Spinal cord (tissue), 10 donors: ENCODE results near the gene SGPL1. TPM values are rescaled to one million over a fixed set of nuclear protein-coding genes. Genes with fewer than 3 reads are reported as not detected.

Experiments used
- DNase-seq, 6 donors: peaks; one replicate each; pipeline versions ENCODE4 v3.0.0 to v3.0.0-alpha.2; 2013 to 2015; ENCODE audit warnings: low spot score in 6 of 6, low read depth in 4 of 6
- H3K27ac ChIP-seq: one replicate; pipeline ENCODE4 v1.5.1; 2013; ENCODE audit warnings: low read depth, low read length, control low read depth
- H3K27me3 ChIP-seq: one replicate; pipeline ENCODE4 v1.6.1; 2013; ENCODE audit warnings: low read length; ENCODE audit not compliant: control insufficient read depth, insufficient read depth
- H3K36me3 ChIP-seq: one replicate; pipeline ENCODE4 v1.6.1; 2013; ENCODE audit warnings: low read length; ENCODE audit not compliant: control insufficient read depth, insufficient read depth
- H3K4me1 ChIP-seq: one replicate; pipeline ENCODE4 v1.6.1; 2013; ENCODE audit warnings: low read length; ENCODE audit not compliant: control insufficient read depth, insufficient read depth
- H3K4me3 ChIP-seq: one replicate; pipeline ENCODE4 v1.5.1; 2013; ENCODE audit warnings: low read depth, low read length, control low read depth
- H3K9me3 ChIP-seq: one replicate; pipeline ENCODE4 v1.6.1; 2013; ENCODE audit warnings: low read length; ENCODE audit not compliant: control insufficient read depth, insufficient read depth
- WGBS: methylation state at CpG from one replicate; pipeline ENCODE4 v1.1.5; 2013; ENCODE audit warnings: missing lambda C conversion rate; ENCODE audit not compliant: insufficient coverage; 5-methylcytosine and 5-hydroxymethylcytosine counted together
- polyA plus RNA-seq, 2 donors: library from polyadenylated mRNA; unstranded; fragments of 120-200 nt; gene quantifications; one replicate each; pipeline ENCODE4 v1.2.1, GENCODE V29; 2013; ENCODE audit not compliant: insufficient read length in 2 of 2
- total RNA-seq, 2 donors: library from RNA; depleted of rRNA in 1 of 2; stranded (reverse); fragments of 120-200 nt in 1 of 2; fragments of >200 nt in 1 of 2; gene quantifications; one replicate each; pipeline versions ENCODE4 v1.2.3 to v1.2.4, GENCODE V29; 2013 to 2014
- donor health status: healthy.

The SGPL1 gene
- total and polyA plus RNA-seq, 4 donors = 40.8 to 53.1 (median 49.2) TPM

GRCh38 chr10:70886921-70887665 lies 71.3 kb downstream of the SGPL1 start:
- peaks cover 22% of the 10 kb centered on the region for H3K36me3 ChIP-seq
- 5% methylated on average over 4 of the region's 12 CpGs for WGBS
- peaks cover 24% of the 10 kb centered on the region for H3K4me1 ChIP-seq
- no peaks in the 10 kb centered on the region for H3K9me3 ChIP-seq
- DNase-seq = peak in 2 of 6 donors; percentile 24 to 41
- peak overlapping the region; percentile 79 for H3K4me3 ChIP-seq
- H3K27me3 ChIP-seq = no peaks in the 10 kb centered on the region
- peak overlapping the region; percentile 85 for H3K27ac ChIP-seq

- H3K9me3 ChIP-seq = no peaks in the 10 kb centered on the region
- peak within 1 kb of the TSS; percentile 85 for H3K27ac ChIP-seq
- 0% methylated on average over 80 of the region's 85 CpGs for WGBS
- H3K4me3 ChIP-seq = peak within 1 kb of the TSS; percentile 79
- peaks cover 22% of the 10 kb centered on the region for H3K36me3 ChIP-seq
- H3K27me3 ChIP-seq = no peaks in the 10 kb centered on the region
- peaks cover 24% of the 10 kb centered on the region for H3K4me1 ChIP-seq
- peak; percentile 45 to 88 (median 58) for DNase-seq
Measured at GRCh38 chr10:70887804-70888800, 72.4 kb downstream of the SGPL1 start, which contains the start of gene PCBD1. Gene PCBD1 (minus strand): TSS chr10:70888565. CDS start chr10:70888533, 32 bp downstream.

GRCh38 chr10:70889291-70889690 lies 73.5 kb downstream of the SGPL1 start:
- H3K27me3 ChIP-seq = no peaks in the 10 kb centered on the region
- no peak overlapping the region for H3K4me3 ChIP-seq
- peaks cover 15% of the 10 kb centered on the region for H3K36me3 ChIP-seq
- H3K9me3 ChIP-seq = no peaks in the 10 kb centered on the region
- H3K4me1 ChIP-seq = peaks cover 24% of the 10 kb centered on the region
- DNase-seq = no peak
- no peak overlapping the region for H3K27ac ChIP-seq
- WGBS = no CpG with 5 or more reads among the region's 3 CpGs

GRCh38 chr10:70890917-70891431 lies 75.2 kb downstream of the SGPL1 start:
- 56% methylated on average over 7 of the region's 7 CpGs for WGBS
- Histone ChIP-seq H3K36me3 (peaks cover under 1% of the 10 kb centered on the region), H3K27me3 (no peaks in the 10 kb centered on the region), H3K4me3 (no peak overlapping the region), H3K9me3 (no peaks in the 10 kb centered on the region), H3K27ac (no peak overlapping the region), H3K4me1 (peaks cover 24% of the 10 kb centered on the region)
- peak in 2 of 6 donors; percentile 35 to 39 for DNase-seq

GRCh38 chr10:70891627-70892026 lies 75.9 kb downstream of the SGPL1 start:
- no peaks in the 10 kb centered on the region for H3K27me3 ChIP-seq
- H3K9me3 ChIP-seq = no peaks in the 10 kb centered on the region
- no peak overlapping the region for H3K27ac ChIP-seq
- no peaks in the 10 kb centered on the region for H3K36me3 ChIP-seq
- no CpG with 5 or more reads among the region's 1 CpG for WGBS
- H3K4me3 ChIP-seq = no peak overlapping the region
- peaks cover 21% of the 10 kb centered on the region for H3K4me1 ChIP-seq
- DNase-seq = no peak

- Histone ChIP-seq H3K27ac (no peak overlapping the region), H3K36me3 (no peaks in the 10 kb centered on the region), H3K4me1 (peaks cover 12% of the 10 kb centered on the region), H3K4me3 (no peak overlapping the region), H3K27me3 (no peaks in the 10 kb centered on the region), H3K9me3 (no peaks in the 10 kb centered on the region)
- no peak for DNase-seq
- WGBS = 84% methylated on average over 3 of the region's 4 CpGs
Measured at GRCh38 chr10:70892631-70893030, 76.9 kb downstream of the SGPL1 start.

- H3K4me1 ChIP-seq = peaks cover 10% of the 10 kb centered on the region
- WGBS = 83% methylated on average over 4 of the region's 10 CpGs
- DNase-seq = no peak
- no peak overlapping the region for H3K27ac ChIP-seq
- H3K9me3 ChIP-seq = no peaks in the 10 kb centered on the region
- no peaks in the 10 kb centered on the region for H3K27me3 ChIP-seq
- no peaks in the 10 kb centered on the region for H3K36me3 ChIP-seq
- H3K4me3 ChIP-seq = no peak overlapping the region
Measured at GRCh38 chr10:70893227-70894006, 77.7 kb downstream of the SGPL1 start.

GRCh38 chr10:70894416-70894815 lies 78.7 kb downstream of the SGPL1 start:
- H3K4me1 ChIP-seq = peaks cover 6% of the 10 kb centered on the region
- H3K36me3 ChIP-seq = no peaks in the 10 kb centered on the region
- WGBS = 59% methylated on average over 2 of the region's 2 CpGs
- H3K27ac ChIP-seq = no peak overlapping the region
- H3K9me3 ChIP-seq = no peaks in the 10 kb centered on the region
- no peak for DNase-seq
- H3K4me3 ChIP-seq = no peak overlapping the region
- H3K27me3 ChIP-seq = no peaks in the 10 kb centered on the region

GRCh38 chr10:70896551-70896950 lies 80.8 kb downstream of the SGPL1 start:
- WGBS = 100% methylated on average over 1 of the region's 1 CpG
- Histone ChIP-seq H3K27ac (no peak overlapping the region), H3K4me3 (no peak overlapping the region), H3K9me3 (no peaks in the 10 kb centered on the region), H3K4me1 (no peaks in the 10 kb centered on the region), H3K36me3 (no peaks in the 10 kb centered on the region), H3K27me3 (no peaks in the 10 kb centered on the region)
- no peak for DNase-seq
